Islet of Langerhans (tissue), 1 donor: Measurements from ENCODE around the gene KSR2.

Experiments
- FAIRE-seq: peaks from one replicate; lab custom pipeline; 2011; peaks lifted over from hg19 to GRCh38; lab: Jason Lieb, UNC

Gene KSR2

GRCh38 chr12:117444781-117445180 is 524.0 kb downstream of the KSR2 start:
- FAIRE-seq, result no peak

GRCh38 chr12:117441751-117442150 is 527.0 kb downstream of the KSR2 start:
- no peak for FAIRE-seq

GRCh38 chr12:117440384-117440783 is 528.4 kb downstream of the KSR2 start:
- FAIRE-seq, result no peak

- no peak for FAIRE-seq
Measured at GRCh38 chr12:117439531-117440001, 529.2 kb downstream of the KSR2 start.

GRCh38 chr12:117438809-117439208 is 530.0 kb downstream of the KSR2 start:
- FAIRE-seq, result no peak

GRCh38 chr12:117437516-117438255 is 531.1 kb downstream of the KSR2 start:
- FAIRE-seq, result no peak

- no peak for FAIRE-seq
Measured at GRCh38 chr12:117433878-117434277, 534.9 kb downstream of the KSR2 start.

- no peak for FAIRE-seq
Measured at GRCh38 chr12:117430246-117430645, 538.5 kb downstream of the KSR2 start.

- no peak for FAIRE-seq
Measured at GRCh38 chr12:117427211-117427610, 541.6 kb downstream of the KSR2 start.

- FAIRE-seq, result no peak
Measured at GRCh38 chr12:117421987-117422386, 546.8 kb downstream of the KSR2 start.

GRCh38 chr12:117421068-117421752 is 547.6 kb downstream of the KSR2 start:
- FAIRE-seq, result no peak

- FAIRE-seq, result no peak
Measured at GRCh38 chr12:117417004-117417403, 551.8 kb downstream of the KSR2 start.

GRCh38 chr12:117412465-117413188 is 556.2 kb downstream of the KSR2 start:
- FAIRE-seq, result no peak

GRCh38 chr12:117409286-117409685 is 559.5 kb downstream of the KSR2 start:
- FAIRE-seq, result no peak

- FAIRE-seq, result no peak
Measured at GRCh38 chr12:117408161-117408791, 560.5 kb downstream of the KSR2 start.

GRCh38 chr12:117404940-117405339 is 563.9 kb downstream of the KSR2 start:
- FAIRE-seq, result no peak

GRCh38 chr12:117404203-117404853 is 564.5 kb downstream of the KSR2 start:
- no peak for FAIRE-seq

- no peak for FAIRE-seq
Measured at GRCh38 chr12:117403586-117404139, 565.1 kb downstream of the KSR2 start.
